Smooth muscle cell (in vitro differentiated cells): ENCODE measurements around the gene TSPAN19. TPM values are rescaled to one million over a fixed set of nuclear protein-coding genes. Genes with fewer than 3 reads are reported as not detected.
"Not testable (repeated sequence)": the region's sequence is repeated elsewhere in the genome, so short reads cannot be mapped to it uniquely, and the experiment has no call there.

ENCODE experiments used
- DNase-seq: peaks from one replicate; lab custom pipeline; 2025; ENCODE audit not compliant: unreplicated experiment; lab: John Stamatoyannopoulos, UW
- H2AFZ ChIP-seq: fragments of 200-600 bp; sonication (generic); 2 replicates; pipeline ENCODE4 v1.6.0; 2016; ENCODE audit warnings: antibody characterized with exemption, low read depth, mild to moderate bottlenecking
- H3F3A ChIP-seq: fragments of 200-600 bp; sonication (generic); 2 replicates; pipeline ENCODE4 v1.6.0; 2017; ENCODE audit warnings: antibody characterized with exemption, low read depth
- H3K27ac ChIP-seq: fragments of 200-600 bp; sonication (generic); 2 replicates; pipeline ENCODE4 v1.5.1; 2016; ENCODE audit warnings: low read depth, mild to moderate bottlenecking
- H3K27me3 ChIP-seq: fragments of 200-600 bp; sonication (generic); 2 replicates; pipeline ENCODE4 v1.6.1; 2016; ENCODE audit warnings: low read depth, mild to moderate bottlenecking
- H3K36me3 ChIP-seq: fragments of 200-600 bp; sonication (generic); 2 replicates; pipeline ENCODE4 v1.5.1; 2016; ENCODE audit warnings: low read depth
- H3K4me1 ChIP-seq: fragments of 200-600 bp; sonication (generic); 2 replicates; pipeline ENCODE4 v1.5.1; 2016; ENCODE audit warnings: low read depth
- H3K4me2 ChIP-seq: fragments of 200-600 bp; sonication (generic); 2 replicates; pipeline ENCODE4 v1.6.0; 2016; ENCODE audit warnings: mild to moderate bottlenecking
- H3K4me3 ChIP-seq: fragments of 200-600 bp; sonication (generic); 2 replicates; pipeline ENCODE4 v1.5.1; 2016; ENCODE audit warnings: mild to moderate bottlenecking
- H3K79me2 ChIP-seq: fragments of 200-600 bp; sonication (generic); 2 replicates; pipeline ENCODE4 v1.6.0; 2016; ENCODE audit warnings: low read depth, mild to moderate bottlenecking
- H3K9ac ChIP-seq: fragments of 200-600 bp; sonication (generic); 2 replicates; pipeline ENCODE4 v1.6.0; 2016; ENCODE audit warnings: low read depth
- H3K9me3 ChIP-seq: fragments of 200-600 bp; sonication (generic); replicated peaks from 2 replicates; pipeline ENCODE4 v1.5.1; 2016; ENCODE audit warnings: low read depth
- H4K20me1 ChIP-seq: fragments of 200-600 bp; sonication (generic); 2 replicates; pipeline ENCODE4 v1.6.0; 2016; ENCODE audit warnings: low read depth
- WGBS: methylation state at CpG from one replicate; pipeline ENCODE4 v1.1.7; 2016; ENCODE audit warnings: low lambda C conversion rate; 5-methylcytosine and 5-hydroxymethylcytosine counted together
- polyA plus RNA-seq: library from polyadenylated mRNA; unstranded; fragments of >200 nt; fragmentation: Nextera tagmentation; extraction: Ambion mirVana; gene quantifications from 2 replicates; pipeline ENCODE4 v1.2.1, GENCODE V29; 2016
- total RNA-seq: library from RNA; depleted of rRNA; stranded (reverse); fragments of >200 nt; gene quantifications from 2 replicates; pipeline ENCODE4 v1.2.3, GENCODE V29; 2014
- TF ChIP-seq, protein P1 (sequence below): fragments of 200-600 bp; sonication (generic); IDR thresholded peaks from 2 replicates; pipeline ENCODE4 v1.5.1; 2017; ENCODE audit warnings: borderline replicate concordance, mild to moderate bottlenecking, antibody characterized with exemption; ENCODE audit not compliant: insufficient read depth, poor library complexity, severe bottlenecking

The TSPAN19 gene
- total and polyA plus RNA-seq, 2 experiments from 2014 or later: not detected

DNA sequence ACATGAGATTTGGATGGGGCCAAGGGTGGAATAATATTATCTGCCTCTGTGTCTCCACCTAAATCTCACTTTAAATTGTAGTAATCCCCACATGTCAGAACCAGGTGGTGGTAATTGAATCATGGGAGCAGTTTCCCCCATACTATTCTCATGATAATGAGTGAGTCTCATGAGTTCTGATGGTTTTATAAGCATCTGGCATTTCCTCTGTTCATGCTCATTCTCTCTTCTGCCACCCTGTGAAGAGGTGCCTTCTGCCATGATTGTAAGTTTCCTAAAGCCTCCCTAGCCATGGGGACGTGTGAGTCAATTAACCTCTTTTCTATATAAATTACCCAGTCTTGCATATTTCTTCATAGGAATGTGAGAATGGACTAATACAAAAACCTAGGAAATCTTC lies 29.9 kb downstream of the TSPAN19 start:
- Histone ChIP-seq H3K36me3 (no peaks in the 10 kb centered on the region), H2AFZ (no peak overlapping the region), H3F3A (no peaks in the 10 kb centered on the region)

DNA sequence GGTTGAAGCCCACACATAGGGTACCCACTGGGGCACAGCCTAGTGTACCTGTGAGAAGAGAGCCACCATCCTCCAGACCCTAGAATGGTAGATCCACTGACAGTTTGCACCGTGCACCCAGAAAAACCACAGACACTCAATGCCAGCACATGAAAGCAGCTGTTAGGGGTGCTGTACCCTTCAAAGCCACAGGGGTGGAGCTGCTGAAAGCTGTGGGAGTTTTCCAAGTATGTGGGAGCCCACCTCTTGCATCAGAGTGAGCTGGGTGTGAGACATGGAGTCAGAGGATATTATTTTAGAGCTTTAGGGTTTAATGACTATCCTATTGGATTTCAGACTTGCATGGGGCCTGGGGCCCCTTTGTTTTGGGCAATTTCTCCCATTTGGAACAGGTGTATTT lies 30.5 kb downstream of the TSPAN19 start:
- H2AFZ ChIP-seq: no peak overlapping the region
- no peaks in the 10 kb centered on the region for H3K36me3 ChIP-seq
- no peak overlapping the region for H3K9ac ChIP-seq
- H3K27ac ChIP-seq: no peak overlapping the region
- H3K79me2 ChIP-seq: no peaks in the 10 kb centered on the region
- H3F3A ChIP-seq: no peaks in the 10 kb centered on the region
- H3K9me3 ChIP-seq: no peaks in the 10 kb centered on the region
- H4K20me1 ChIP-seq: no peaks in the 10 kb centered on the region
- WGBS: 100% methylated on average over 1 of the region's 1 CpG
- no peaks in the 10 kb centered on the region for H3K27me3 ChIP-seq
- H3K4me2 ChIP-seq: no peak overlapping the region
- no peaks in the 10 kb centered on the region for H3K4me1 ChIP-seq
- TF ChIP-seq, protein P1, sequence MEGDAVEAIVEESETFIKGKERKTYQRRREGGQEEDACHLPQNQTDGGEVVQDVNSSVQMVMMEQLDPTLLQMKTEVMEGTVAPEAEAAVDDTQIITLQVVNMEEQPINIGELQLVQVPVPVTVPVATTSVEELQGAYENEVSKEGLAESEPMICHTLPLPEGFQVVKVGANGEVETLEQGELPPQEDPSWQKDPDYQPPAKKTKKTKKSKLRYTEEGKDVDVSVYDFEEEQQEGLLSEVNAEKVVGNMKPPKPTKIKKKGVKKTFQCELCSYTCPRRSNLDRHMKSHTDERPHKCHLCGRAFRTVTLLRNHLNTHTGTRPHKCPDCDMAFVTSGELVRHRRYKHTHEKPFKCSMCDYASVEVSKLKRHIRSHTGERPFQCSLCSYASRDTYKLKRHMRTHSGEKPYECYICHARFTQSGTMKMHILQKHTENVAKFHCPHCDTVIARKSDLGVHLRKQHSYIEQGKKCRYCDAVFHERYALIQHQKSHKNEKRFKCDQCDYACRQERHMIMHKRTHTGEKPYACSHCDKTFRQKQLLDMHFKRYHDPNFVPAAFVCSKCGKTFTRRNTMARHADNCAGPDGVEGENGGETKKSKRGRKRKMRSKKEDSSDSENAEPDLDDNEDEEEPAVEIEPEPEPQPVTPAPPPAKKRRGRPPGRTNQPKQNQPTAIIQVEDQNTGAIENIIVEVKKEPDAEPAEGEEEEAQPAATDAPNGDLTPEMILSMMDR: no peak
- no peak for DNase-seq
- no peak overlapping the region for H3K4me3 ChIP-seq

More for the DNA sequence above, 29.9 kb downstream of the TSPAN19 start:
- Histone ChIP-seq H3K27me3 (no peaks in the 10 kb centered on the region), H3K9me3 (no peaks in the 10 kb centered on the region), H3K27ac (no peak overlapping the region), H3K79me2 (no peaks in the 10 kb centered on the region), H3K9ac (no peak overlapping the region), H4K20me1 (no peaks in the 10 kb centered on the region), H3K4me2 (no peak overlapping the region), H3K4me1 (no peaks in the 10 kb centered on the region), H3K4me3 (no peak overlapping the region)
- DNase-seq: no peak
- TF ChIP-seq, protein P1: no peak
- 75% methylated on average over 1 of the region's 1 CpG for WGBS

DNA sequence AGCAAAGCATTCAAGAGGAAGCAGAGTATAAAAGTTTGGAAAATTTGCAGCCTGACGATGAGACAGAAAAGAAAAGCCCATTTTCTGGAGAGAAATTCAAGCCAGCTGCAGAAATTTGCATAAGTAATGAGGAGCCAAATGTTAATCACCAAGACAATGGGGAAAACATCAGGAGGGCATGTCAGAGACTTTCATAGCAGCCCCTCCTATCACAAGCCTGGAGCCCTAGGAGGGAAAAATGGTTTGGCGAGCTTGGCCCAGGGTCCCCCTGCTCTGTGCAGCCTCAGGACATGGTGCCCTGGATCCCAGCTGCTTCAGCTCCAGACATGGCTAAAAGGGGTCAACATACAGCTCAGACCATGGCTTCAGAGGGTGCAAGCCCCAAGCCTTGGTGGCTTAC lies 31.0 kb downstream of the TSPAN19 start:
- H3K4me2 ChIP-seq, H2AFZ ChIP-seq, H3K9ac ChIP-seq, H3K79me2 ChIP-seq, H3K4me1 ChIP-seq, H3K27ac ChIP-seq, H3K4me3 ChIP-seq, H3K27me3 ChIP-seq, DNase-seq, H3K9me3 ChIP-seq, H4K20me1 ChIP-seq, H3K36me3 ChIP-seq, H3F3A ChIP-seq: not testable (repeated sequence)
- 72% methylated on average over 2 of the region's 2 CpGs for WGBS

DNA sequence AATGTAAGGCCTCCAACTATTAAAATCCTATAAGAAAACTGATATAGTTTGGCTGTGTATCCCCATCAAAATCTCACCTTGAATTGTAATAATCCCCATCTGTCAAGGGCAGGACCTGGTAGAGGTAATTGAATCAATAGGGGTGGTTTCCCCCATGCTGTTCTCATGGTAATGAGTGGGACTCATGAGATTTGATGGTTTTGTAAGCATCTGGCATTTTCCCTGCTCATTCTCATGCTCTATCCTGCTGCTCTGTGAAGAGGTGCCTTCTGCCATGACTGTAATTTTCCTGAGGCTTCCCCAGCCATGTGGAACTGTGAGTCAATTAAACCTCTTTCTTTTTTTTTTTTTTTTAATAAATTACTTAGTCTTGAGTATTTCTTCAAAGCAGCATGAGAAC lies 31.9 kb downstream of the TSPAN19 start:
- Histone ChIP-seq H3K4me2 (no peak overlapping the region), H3K9ac (no peak overlapping the region), H2AFZ (no peak overlapping the region), H3F3A (no peaks in the 10 kb centered on the region), H3K79me2 (no peaks in the 10 kb centered on the region), H3K4me3 (no peak overlapping the region), H3K36me3 (no peaks in the 10 kb centered on the region), H4K20me1 (no peaks in the 10 kb centered on the region), H3K27ac (no peak overlapping the region), H3K4me1 (no peaks in the 10 kb centered on the region), H3K27me3 (no peaks in the 10 kb centered on the region), H3K9me3 (no peaks in the 10 kb centered on the region)
- no peak for DNase-seq
- TF ChIP-seq, protein P1: no peak
